GM19397 (cell line): ENCODE measurements around the gene DPCD.

ENCODE experiments used
- ATAC-seq: cut with Tn5 transposase; IDR thresholded peaks from one replicate; pipeline ENCODE4 v1.9.1; 2021; ENCODE audit warnings: mild to moderate bottlenecking, moderate library complexity; ENCODE audit not compliant: unreplicated experiment

The DPCD gene

DNA sequence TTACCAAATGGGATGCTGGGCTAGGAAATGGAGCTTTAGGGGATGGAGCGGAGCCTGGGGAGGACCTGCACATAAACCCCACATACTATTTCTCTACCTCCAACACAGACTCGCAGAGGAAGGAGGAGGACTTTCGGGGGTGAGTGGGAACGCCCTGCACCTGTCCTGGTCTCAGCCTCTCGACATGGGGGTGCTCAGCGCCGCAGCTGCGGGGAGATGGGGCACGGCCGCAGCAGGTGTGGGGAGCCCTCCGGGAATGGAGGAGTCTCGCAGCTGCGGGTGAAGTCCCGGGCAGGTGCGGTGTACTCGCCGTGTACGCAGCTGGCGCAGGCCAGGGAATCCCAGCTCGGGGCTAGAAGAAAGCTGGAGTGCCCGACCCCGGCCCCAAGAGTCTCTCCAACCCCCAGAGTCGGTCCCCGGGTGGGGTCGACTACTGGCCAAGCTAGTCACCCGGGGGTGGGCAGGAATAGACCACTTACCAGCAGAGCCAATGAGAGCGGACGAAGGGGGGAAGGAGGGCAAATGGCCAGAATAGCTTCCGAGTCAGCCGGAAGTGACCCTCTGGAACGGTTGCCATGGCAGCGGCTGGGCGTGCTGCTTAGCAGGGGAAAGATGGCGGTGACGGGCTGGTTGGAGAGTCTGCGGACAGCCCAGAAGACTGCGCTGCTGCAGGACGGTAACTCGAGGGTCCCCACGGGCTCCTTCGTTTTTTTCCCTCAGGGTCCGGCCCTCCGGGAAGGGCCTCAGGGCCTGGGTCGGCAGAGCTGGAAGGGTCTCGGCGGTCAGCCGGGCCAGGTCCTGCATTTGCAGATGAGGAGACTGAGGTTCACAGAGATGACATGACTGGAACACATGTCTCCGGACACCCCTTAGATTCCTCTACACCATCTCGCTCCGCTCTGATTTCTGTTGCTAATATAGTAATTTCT, at the start of gene DPCD, which contains the start of gene POLL:
Gene DPCD, plus strand, starts transcription at position 597 of the 929 bp plus-strand sequence. Its CDS starts 16 bp downstream, at position 613.
Gene POLL, minus strand, starts transcription at position 533 of the 929 bp plus-strand sequence. CDS start 897 bp downstream, outside the sequence.
- ATAC-seq, result peak; percentile 94

DNA sequence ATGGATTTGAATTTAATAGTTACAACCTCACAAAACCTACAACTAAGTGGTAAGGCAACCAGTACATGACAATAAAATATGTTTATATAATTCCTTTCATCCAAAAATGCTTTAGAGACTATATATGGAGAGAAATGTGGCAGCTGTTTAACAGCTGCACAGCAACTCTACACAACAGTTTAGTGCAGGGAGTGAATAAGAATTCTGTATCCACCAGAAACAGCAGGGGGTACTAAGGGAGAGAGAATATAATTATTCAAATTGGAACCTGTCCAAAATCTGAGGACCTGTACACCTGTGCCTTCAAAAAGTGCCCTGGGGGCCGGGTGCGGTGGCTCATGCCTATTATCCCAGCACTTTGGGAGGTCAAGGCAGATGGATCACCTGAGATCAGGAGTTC, 49.7 kb upstream of the DPCD start:
- no peak for ATAC-seq

DNA sequence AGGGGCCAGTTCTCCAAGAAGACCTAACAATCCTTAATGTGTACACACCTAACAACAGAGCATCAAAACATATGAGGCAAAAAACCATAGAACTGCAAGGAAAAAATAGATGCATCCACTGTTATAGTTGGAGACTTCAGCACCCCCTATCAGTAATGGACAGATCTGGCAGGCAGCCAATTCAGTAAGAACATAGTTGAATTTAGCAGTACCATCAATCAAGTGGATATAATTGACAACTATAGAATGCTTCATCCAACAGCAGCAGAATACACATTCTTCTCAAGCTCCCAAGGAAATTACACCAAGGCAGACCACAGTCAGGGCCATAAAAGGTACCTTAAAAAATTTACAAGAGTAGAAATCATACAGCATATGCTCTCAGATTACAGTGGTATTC, 42.2 kb upstream of the DPCD start:
- ATAC-seq, result no peak

DNA sequence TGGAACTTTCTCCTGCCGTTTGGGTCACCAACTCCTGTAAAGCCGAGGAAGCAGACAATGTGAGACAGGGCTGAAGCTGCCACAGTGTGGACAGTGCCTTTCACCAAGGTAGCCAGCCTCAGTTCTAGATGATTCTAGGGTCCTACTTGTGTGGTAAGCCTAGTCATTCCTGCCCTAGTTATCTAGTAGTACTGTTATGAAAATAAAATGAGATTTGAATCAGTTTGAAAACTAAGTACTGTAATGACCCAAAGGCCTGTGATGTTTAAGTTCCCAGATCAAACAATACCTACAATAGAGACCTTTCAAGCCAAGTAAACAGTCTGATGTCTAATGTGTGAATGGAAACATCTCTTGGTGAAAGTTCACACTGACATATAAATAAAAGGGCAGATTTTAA, 37.2 kb upstream of the DPCD start:
- no peak for ATAC-seq

DNA sequence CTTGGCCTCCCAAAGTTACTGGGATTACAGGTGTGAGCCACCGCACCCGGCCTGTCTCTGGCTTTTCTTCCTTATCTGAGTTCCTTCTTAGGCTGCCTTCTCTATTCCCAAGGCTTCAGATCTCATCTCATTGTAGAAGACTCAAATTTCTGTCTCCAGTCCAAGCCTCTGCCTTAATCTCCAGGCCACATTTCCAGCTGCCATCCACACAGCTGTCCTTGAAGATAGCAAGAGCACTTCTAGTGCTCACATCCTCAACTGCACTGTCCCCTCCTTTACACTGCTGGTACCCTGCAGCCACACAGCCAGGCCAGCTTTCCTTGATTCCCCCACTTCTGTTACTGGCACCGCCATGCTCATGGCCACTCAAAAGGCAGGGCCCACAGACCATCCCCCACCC, 35.7 kb upstream of the DPCD start:
- ATAC-seq, result no peak

DNA sequence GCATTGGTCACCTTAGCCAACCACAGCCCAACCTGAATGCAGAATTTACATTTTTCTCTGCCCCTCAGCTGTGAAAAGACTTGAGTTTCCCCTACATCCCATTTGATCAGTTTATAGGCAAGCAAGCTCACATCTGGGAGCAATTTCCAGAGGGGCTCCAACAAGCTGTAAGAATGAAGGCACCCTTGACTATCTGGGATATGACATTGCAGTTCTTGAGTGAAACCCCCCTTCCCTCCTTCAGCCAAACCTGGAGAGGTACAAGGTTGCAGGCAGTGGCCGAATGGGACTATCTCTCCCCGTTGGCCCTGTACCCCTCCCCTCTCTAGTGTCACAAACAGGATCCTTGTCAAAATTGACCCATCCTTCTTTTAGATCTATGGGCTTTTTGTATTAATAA, 30.6 kb upstream of the DPCD start:
- ATAC-seq, result no peak

DNA sequence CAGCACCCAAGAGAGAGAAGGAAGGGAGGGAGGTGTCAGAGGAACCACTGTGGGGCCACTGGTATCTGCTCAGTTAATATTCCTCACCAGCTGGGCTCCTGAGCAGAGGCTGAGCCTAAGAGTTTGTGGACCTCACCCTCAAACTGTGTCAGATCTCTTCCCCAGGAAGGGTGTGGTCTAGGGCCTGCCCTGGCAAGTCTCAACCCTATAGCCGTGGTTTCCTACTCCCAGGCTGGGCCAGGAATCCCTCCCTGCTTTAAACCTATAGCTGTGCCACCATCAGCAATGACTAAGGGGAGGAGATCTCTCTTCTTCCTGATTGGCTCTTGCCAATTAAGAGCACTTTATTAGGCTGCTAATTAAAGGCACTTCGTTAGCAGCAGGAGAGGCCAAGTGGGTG, 29.9 kb upstream of the DPCD start:
- ATAC-seq, result no peak

DNA sequence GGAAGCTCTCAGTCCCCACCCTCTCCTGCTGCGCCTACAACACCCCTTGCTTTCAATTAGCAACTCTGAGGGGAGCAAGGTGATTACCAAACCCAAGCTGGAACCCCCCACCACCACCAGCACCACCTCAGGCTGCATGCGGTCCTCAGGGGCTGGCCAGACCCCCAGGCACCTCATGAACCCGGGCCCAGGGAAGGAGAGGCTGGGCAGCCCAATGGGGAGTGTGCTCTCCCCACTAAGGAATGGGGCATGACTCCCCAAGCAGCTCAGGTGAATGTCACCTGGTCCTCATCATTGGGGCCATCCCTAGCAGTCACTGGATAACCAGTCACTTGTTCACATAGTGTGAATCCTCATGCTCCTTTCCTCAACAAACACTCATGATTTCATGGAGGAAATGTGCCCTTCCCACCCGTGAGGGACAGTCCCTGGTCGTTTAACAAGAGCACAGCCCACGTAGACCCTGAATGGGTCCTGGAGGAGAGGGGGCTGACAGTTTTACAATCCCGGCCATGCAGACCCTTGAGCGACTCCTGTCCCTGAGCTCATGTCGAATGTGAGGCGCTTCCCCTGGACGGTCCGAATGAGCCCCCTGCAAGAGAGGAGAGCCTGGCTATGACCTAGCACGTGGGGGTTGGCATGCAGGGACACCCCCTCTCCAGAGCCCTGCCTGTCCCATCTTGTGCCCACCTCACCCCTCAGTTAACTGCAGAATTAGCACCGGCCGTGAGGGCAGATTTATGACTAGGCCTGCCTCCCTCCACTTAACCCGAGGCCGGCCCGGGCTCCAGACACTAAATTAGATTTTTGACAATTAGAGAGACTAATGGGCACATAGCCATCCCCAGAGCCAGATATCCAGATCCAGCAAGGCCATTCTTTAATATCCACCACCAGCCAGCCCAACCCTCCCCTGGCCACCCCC, 29.2 kb upstream of the DPCD start:
- no peak for ATAC-seq

DNA sequence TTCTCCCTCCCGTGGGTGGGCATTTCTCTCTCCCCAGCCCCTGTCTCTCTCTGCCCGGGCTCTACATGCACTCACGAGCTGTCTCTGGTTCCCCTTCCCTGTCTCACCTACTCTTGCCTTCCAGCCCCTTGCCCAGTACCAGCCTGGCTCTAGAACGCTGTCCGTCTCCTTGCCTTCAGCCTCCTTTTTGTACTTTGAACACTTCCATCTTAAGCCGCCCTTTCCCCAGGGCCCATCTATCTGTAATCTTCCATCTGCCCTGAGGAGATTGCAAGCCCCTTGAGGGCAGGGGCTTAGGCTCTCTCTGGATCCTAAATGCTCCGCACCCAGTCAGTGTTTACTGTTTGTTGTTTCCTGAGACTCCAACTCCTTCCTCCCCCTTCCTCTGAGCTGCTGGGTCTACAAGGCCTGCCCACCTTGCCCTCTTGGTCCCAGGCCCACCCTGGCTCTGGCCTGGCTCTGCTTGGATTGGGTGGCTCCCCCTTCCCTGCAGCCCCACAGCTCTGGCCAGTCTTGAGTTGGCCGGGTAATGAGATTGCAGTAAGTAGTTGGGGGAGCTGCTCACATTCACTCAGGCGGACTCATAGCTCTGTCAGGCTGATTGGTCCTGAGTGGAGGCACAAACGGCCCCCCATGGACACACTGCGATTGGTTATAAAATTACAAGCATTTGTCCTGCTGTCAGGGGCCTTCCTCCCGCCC, 28.4 kb upstream of the DPCD start:
- no peak for ATAC-seq

DNA sequence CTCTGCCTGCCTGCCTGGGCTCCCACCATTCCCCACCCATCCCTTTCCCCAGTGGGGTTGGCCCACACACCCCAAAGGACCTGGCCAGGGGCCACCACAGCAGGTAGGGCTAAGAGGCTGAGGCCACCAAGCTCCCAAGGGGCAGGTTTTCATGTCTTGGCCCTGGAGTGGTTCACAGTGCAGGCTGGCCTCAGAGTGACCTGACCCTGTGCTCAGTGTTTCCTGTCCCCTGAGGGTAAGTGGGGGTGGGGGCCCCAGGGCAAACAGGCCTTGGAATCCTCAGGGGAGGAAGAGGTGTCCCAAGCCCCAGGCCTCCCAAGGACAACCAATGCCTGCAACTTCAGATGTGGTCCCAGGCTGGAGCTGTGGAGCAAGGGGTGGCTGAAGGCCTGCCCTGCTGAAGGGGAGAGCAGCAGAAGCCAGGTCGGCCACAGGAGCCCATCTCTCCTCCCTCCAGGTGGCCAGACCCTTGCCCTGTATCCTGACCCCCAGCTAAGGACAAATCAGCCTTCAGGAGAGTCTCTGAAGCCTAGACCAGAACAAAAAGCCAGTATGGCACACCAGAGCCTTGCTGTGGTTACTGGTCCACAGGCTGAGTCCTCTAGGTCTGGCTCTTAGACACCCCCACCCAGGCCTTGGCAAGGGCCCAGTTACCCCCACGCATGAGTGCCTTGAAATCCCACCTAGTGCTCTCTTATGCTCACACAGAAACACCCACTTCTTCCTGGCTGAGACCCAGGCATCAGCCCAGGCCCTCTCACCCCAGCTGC, 27.6 kb upstream of the DPCD start:
- ATAC-seq, result no peak

DNA sequence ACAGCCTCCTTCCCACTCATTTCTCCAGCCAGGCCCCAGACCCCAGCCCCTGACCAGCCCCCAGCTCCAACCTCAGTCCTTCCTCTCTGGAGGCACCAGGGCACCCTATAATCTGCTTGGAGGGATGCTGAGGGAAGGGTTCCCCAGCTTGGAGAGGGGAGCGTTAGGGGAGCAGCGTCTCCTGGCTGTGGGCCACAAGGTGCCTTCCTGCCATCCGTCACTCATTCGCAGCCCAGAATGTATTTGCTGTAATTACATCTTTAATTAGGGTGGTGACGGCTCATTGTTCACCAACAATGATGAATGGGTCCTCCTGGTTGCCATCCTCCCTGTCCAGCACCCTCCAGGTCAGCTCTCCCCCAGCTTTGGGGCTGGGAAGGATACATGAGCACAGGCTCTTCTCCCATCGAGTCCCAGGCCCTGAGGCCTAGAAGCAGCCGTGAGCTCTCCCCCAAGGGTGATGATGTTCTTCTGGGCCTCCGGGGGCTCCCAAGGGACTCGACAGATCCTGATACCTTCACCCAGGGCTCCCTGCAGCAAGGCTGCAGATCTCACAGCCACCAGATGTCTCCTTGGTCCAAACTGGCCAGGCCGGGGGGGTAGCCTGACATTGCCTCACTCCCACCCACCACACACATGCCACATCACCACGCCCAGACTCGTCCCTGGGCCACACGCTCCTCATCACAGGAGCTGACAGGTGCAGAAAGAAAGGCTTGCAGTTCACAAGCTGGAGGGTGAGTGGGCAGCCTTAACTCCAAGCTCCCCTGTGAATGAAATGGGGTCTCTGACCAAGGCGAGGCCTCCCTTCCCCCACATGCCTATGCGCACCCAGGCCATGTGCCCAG, 26.8 kb upstream of the DPCD start:
- no peak for ATAC-seq

DNA sequence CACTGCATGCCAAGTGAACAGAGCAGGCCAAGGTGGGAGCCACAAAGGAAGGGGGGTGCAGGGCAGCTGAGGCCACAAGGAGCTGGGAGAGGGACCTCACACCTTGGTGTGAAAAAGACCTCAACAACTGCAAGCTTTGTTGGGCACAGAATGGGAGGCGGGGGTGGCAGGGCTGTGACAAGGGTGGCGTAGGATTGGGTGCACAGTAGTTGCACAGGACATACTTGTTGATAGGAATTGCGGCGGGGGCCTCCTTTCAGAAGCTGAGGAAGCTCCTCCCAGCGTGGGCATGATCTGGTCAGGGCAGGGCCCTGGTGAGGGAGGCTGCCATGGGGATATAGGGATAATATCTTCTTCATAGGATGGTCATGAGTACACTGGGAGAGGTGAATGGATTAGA, 25.9 kb upstream of the DPCD start:
- ATAC-seq, result no peak

DNA sequence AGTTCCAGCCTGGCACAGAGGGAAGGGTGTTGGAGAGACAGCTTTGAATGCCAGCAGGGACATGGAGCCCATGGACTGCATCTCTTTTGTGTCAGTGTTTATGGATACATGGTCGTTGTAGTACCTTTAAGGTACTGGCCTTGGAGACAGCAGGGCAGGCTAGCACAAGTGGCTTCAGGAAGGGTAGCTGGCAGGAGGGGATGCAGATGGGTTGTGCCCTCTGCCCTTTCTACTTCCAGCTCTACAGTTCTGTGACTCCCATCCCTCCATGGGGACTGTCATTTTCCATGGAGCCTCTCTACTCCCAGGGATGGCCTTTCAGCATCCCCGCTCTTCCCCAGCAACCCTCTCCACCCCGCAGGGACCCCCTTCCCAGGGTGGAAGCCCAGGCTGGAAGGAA, 25.1 kb upstream of the DPCD start:
- ATAC-seq, result no peak

DNA sequence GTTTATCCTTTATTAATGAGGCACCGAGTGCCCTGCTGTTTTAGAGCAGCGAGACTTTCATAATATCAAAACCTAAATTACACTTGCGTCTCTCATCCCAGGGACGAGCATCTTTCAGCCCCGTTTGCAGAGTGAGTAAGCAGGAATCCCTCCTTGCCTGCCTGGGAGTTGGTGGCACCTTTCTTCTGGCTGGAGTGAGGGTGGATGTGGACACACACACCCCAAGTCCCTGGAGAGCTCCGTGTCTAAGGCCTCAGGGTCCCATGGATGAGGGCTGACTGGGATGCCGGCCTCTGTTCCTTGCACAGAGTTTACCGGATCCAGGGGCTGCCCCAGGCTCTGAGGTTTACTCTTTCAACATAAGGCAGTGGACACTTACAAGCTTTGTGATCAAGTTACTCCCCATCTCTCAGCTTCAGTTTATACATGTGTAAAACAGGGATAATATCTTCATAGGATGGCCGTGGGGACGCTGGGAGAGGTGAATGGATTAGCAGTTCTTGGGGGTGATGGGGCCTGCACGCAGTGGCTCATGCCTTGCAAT, 24.6 kb upstream of the DPCD start:
- no peak for ATAC-seq

DNA sequence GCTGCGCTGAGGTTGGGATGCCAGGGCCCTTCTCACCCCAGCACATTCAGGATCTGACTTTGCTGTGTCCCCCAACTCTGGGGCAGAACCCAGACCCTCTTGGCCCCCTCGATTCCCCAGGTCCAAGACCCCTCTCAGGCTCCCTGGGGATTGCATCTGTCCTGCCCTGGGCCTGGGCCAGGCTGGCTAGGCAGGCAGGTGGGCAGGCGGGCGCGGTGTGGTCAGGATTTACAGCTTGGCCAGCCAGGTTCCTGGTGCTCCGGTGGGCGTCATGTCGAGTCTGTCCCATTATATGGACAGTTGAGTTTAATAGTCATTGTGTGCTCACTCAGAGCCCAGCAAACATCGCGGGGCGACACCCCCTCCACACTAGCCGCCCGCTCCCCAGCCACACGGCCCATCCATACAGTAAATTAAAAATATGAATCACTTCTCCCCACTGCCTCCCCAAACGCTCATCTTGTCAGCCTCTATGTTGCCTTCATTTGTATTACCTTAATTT, 23.6 kb upstream of the DPCD start:
- ATAC-seq, result no peak

DNA sequence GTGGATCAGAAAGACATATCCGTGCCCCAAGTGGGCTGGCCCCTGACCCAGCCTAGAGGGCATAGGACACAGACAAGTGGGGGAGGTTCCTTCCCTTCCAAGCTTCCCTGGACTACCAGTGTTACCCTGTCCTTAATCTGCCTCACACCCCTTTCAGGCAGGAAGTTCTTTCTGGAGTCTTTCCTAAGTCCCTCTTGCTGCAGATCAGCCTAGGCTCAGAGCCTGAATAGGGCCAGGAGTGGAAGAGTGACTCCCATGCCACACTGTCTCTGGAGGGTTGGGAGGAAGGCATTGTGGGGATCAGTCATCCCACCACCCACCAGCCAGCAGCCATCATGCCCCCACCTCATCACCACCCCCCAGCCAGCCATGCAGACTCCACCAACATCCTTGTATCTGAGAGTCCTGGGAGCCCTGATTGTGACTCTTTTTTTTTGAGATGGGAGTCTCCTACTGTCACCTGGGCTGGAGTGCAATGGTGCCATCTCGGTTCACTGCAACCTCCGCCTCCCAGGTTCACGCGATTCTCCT, 22.7 kb upstream of the DPCD start:
- no peak for ATAC-seq

DNA sequence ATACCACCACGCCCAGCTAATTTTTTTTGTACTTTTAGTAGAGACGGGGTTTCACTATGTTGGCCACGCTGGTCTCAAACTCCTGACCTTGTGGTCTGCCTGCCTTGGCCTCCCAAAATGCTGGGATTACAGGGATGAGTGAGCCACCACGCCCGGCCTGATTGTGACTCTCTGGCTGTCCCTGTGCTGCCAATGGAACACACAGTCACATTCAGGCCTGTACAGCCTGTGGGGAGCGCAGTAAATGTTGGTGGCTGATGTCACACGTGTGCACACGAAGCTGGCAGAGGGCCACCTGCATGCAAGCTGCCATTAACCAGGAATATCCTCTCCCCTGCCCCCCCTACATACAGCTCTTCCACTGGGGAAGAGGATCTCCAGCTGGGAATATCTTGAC, 22.2 kb upstream of the DPCD start:
- no peak for ATAC-seq

DNA sequence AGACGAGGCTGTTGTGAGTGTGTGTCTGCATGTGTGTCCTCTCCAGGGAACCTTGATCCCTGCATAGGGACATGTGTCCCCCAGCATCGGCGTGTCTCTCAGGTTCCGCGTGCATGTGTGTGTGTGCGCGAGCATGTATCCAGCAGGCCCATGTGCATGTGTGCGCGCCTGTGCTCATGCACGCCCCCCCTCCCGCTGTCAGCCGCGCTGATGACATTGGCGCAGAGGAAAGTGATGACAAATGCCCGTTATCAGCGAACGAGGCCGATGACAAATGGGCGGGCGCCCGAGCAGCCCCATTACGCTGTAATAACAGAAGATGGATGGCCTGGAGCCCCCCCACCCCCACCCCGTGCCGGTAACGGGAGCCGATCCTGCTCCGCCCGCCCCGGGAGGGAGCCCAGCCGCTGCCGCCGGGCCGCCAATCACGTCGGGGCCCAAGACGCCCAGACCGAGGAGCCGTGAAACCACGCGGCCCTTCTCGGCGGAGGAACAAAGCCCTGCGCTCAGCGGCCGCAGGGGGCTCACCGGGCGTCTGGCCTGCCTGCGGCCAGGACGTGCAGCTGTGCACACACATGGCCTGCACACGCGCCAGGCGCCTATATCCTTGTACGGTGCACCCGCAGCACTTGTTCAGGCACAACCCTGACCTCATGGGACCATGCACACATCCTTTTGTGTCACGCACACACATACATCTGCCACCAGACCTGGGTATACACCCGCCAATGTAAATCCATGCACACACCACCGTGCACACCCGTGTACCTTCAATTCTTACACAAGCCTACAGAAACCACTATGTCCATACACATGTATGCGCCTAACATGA, 21.6 kb upstream of the DPCD start:
- ATAC-seq, result no peak
